ENCODE results near the gene ATP10D.

The ATP10D gene

DNA sequence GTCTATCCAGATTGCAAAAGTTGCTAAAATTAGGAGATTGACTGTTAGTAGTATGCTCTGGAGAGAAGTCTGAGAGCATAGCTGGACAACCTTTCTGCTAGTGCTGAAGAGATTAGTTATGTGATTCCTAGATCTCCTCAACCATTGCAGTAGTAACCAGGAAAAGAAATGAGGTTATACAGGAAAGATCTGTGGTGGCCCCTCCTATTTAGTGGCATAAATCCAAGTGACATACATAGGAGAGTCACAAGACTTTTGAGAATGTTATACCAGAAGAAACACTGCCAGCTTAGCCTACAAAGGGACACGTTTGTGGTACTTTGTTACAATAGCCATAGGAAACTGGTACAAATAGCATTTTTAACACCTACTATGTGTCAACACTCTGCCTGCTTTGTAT is 105.2 kb downstream of the ATP10D start:
- no peak for DNase-seq (ENCODE audit: low spot score)

DNA sequence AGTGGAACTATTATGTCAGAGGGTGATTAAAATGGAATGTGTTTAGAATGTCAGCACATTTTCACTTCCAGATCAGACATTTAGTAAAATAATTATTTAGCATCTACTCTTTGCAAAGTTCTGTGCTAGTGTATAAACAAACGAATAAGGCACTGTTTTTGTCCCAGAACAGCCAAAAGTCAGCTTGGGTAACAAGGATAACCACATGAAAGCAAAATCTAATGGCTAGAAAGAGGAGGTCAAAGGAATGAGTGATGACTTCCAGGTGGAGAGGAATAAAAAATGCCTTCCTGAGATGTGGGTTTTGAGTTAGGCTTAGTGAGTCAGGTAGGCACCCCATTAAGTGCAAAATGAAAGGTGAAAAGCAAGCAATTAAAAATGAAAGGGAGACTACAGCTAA is 112.6 kb downstream of the ATP10D start:
- no peak for DNase-seq (ENCODE audit: low spot score)

DNA sequence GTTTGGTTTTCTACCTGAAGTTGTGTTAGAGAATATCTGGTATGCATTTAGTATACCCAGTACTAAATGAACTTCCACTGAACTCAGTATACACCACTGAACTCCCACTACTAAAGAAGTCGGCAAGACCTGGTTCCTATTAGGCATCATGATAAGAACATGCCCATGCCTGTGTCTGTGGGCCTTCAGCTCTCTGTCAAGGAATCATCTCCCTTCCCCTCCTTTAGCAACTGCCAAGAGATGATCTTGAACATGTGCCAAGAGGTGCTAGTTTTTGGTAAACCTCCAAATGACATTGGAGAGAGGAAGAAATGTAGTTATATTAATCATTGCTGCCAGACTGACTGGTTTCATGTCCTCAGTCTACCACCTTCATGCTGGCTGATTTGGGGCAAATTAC is 113.2 kb downstream of the ATP10D start:
- no peak for DNase-seq (ENCODE audit: low spot score)

DNA sequence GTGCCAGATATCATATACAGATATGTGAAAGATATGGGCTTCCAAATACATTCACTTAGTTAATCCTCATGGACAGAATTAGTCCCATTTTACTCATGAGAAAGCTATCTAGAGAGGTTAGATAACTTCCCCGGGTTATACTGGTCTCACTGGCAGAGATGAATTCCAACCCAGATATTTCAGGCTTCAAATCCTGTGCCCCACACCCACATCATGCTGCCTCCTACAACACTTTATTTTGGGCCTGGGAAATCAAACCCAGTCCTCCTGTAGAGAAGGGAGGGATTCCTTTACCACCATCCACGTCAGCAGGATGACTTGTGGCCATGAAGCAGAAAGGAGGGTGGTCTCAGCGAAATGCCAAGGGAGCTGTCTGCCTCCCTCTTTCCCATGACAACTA is 113.8 kb downstream of the ATP10D start:
- no peak for DNase-seq (ENCODE audit: low spot score)

DNA sequence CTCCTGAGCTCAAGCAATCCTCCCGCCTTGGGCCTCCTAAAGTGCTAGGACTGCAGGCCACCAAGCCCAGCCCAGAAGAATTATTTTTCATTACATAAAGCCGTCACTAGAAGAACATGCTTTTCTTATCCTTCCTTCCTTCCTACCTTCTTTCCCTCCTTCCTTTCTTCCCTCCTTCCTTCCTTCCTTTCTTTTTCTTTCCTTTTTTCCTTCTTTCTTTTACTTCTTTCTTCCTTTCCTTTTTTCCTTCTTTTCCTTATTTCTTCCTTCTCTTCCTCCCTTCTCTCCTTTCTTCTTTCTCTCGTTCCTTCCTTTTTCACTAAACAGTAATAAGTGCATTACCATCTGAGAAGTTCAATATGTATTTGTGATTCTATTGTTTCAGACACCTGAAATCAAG is 121.4 kb downstream of the ATP10D start:
- DNase-seq (ENCODE audit: low spot score), result no peak

DNA sequence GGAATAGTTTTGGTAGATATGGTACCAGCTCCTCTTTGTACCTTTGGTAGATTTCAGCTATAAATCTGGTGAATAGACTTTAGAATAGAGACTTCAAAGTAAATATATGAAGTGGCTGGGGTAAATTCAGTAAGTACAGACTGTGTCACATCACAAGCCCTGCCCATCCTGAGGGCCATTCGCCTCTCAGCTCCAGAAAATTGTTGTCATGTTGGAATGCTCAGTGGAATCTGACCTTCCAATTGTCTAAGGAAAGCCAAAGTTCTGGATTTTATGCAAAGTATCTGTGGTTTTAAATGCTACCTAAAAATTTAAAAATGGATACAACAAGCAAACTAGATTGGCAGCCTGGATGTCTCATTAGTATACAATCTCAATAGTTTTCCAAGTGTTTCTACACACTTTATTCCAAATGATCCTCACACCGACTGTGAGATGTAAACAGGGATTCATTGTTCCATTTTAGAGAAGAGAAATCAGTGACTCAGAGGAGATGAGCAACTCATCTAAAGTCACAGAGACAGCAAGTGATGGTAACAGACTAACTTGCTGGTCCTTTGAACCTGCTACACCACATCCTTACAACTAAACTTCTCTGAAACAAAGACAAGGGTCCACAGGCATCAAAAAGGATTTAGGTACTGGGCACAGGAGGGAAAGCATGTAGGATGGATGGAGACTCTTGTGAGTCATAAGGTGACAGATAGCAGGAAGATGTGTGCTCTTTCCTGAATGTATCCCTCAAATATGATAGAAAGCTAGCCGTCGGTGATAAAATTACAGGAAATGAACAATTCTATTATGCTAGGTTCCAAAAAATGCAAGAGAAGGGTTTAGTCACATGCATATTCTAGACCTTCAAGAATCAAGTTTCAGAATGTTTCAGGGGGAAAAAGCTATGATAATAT is 127.3 kb downstream of the ATP10D start:
- DNase-seq (ENCODE audit: low spot score), result no peak

DNA sequence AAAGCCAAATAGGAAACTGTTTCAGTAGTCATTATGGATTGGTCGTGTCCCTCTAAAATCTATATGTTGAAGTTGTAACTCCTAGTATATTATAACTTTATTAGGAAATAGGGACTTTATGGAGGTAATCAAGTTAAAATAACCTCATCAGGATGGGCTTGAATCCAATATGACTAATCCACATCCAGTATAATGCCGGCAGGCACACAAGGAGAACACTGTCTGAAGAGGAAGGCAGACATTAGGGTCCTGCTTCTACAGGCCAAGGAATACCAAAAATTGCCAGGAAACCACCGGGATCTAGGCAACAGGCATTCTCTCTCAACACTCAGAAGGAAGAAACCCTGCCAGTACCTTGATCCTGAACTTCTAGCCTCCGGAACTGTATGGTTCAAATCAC is 130.3 kb downstream of the ATP10D start:
- no peak for DNase-seq (ENCODE audit: low spot score)

DNA sequence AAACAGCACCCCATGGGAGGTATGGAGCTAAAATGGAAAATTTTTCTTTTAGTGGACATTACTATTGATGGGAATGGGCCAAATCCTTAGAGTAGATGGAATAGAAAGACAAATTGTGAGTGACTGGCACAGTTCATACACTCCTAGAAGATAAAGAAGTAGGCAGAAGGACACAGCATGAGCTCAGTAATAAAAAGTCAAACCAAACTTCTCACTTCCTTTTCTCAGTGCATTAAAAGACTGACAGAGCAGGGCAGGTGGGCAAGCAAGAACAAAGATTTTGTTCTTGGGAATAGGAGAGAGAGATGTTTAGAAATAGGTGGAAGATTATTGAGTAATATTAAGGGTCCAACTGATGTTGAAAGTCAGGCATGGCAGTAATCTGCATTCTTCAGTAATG is 132.5 kb downstream of the ATP10D start:
- DNase-seq (ENCODE audit: low spot score), result no peak

DNA sequence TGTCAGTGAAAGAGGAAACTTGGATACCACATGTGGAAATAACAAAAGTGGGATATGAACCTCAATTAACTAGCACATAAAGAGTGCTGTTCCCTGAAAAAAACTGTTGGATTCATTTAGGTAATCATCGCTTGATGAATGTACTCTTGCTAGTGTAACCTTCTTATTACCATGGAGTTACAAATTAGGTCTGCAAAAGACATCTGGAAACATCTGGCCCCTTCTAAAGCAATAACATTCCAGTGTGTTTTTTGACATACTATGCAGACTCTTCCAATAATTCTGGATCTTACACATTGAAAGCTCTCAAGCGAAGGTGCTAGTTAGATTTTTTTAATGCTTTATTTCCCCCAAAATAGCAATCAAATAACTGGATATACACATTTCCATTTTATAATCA is 134.6 kb downstream of the ATP10D start:
- no peak for DNase-seq (ENCODE audit: low spot score)

DNA sequence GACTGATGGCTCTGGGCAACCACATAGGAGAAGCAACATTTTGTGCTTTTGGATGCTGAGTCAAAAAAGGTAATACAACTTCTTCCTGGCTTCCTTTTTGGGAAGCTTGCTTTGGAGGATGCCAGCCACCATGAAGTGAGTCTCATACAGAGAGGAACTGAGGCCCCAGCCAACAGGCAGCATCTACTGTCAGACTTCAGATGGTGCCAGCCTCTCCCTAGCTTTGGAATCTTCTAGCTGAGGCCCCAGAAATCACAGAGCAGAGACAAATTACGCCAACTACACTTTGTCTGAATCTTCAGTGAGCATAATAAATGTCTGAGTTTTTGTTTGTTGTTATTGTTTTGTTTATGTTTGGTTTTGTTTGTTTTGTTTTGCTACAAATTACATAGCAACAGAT is 136.1 kb downstream of the ATP10D start:
- DNase-seq (ENCODE audit: low spot score), result no peak

DNA sequence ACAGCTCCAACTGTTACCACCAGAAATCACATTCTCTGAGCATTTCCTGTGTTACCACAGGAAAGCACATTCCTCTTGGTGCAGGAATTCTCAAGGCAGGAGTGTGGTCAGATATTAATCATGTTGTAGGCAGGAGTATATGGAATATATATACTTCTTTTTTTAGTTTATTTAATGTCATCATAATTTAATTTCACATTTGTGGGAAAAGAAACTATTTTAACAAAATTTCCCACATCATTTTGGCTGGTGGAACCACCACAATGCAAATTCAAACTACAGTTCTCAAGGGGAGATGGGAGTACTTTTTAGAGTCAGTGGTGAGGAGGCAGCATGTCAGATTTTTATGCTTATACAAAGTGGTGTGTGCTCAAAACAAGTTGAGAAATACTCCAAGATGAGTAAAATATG is 139.0 kb downstream of the ATP10D start:
- no peak for DNase-seq (ENCODE audit: low spot score)

DNA sequence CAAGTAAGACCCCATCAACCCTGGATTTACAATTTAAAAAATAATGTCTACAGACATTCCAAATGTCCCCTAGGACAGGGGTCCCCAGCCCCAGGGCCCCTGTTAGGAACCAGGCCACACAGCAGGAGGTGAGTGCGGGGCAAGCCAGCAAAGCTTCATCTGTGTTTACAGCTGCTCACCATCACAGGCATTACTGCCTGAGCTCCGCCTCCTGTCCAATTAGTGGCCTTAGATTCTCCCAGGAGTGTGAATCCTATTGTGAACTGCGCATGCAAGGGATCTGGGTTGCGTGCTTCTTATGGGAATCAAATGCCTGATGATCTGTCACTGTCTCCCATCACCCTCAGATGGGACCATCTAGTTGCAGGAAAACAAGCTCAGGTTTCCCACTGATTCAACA is 146.1 kb downstream of the ATP10D start:
- DNase-seq (ENCODE audit: low spot score), result no peak

DNA sequence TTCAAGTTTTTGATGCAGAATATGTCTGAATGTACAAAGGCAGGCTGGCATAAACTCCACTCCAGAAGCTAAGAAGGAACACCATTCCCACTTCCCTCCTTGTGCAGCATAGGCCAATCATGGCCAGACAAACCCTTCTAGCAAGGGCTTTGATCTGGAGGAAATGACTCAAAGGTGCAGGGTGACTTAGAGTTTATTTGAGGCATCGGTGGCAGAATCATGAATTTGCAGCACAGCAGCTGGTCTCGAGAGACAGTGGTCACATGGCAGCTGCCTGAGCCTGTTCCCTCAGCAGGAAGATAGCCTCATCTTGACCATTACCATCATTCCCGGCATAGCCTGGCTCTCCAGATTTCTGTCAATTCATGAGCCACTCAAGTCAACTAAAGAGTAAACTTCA is 154.5 kb downstream of the ATP10D start:
- DNase-seq (ENCODE audit: low spot score), result no peak

DNA sequence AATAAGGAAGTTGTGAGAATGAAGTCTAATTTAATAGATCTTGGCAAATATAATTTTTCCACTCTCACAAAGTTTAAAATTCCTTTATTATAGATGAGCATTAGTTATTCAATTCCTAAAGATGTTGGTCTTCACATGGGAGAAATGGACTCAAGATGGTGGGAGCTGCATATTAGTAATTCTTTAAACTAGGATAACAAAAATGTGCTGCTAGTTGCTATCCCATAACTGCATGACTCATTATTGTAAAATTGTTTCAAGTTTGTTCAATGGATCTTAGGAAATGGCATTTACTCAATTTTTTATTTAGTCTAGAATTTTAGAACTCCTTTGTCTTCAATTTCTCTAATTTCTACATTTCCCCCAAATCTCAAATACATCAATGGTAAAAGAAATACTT is 155.8 kb downstream of the ATP10D start:
- DNase-seq (ENCODE audit: low spot score), result no peak

DNA sequence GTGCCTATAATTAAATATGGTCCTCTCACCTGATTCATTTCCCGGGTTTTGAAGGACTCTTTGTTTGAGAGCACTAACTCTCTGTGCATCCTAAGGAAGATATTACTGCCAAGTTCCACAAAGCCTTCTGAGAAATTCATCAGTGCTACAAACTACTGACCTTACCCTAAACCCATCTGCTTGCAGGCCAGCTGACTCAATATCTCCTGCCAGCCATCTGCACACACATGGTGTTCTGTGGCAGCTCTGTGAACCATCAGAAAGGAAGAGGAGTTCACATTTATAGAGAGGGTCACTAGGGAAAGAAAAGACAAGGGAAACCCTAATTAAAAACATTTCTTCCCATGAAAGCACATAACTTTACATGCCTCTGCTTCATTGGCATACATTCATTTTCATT is 156.7 kb downstream of the ATP10D start:
- DNase-seq (ENCODE audit: low spot score), result no peak

DNA sequence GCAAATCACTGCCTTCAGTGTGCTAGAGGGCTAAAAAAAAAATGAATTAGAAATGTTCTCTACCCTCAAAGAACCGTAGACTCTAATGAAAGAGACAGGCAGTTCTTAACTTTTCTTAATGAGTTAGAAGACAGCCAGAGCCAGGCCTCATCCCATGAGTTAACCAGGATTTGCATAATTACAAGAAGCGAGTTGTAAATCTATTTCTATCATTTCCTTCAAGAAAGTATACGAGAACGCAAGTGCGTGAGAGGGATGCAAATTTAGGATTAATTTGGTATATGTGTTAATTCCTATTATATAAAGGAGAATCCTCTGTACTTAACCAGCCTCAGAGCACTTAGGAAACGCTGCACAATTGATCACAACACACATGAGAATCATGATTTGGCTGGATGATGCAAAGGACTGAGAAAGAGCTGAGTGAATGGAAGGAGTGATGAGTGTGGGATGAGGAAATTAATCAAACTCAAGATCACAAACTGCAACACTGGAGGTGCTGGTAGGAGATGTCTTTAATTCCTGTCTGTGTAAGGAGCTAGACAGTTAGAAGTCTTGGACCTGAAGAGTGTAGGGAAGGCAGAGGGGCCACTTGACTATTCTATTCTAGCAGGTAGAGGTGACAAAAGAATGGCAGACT is 157.2 kb downstream of the ATP10D start:
- no peak for DNase-seq (ENCODE audit: low spot score)

All from HuH-7.5 (cell line).